ENCODE data around the gene HOXA1. TPM values are rescaled to one million over a fixed set of nuclear protein-coding genes. Genes with fewer than 3 reads are reported as not detected.

Gene HOXA1
- total RNA-seq, 1 experiment from 2014 or later, result 0.24 TPM

DNA sequence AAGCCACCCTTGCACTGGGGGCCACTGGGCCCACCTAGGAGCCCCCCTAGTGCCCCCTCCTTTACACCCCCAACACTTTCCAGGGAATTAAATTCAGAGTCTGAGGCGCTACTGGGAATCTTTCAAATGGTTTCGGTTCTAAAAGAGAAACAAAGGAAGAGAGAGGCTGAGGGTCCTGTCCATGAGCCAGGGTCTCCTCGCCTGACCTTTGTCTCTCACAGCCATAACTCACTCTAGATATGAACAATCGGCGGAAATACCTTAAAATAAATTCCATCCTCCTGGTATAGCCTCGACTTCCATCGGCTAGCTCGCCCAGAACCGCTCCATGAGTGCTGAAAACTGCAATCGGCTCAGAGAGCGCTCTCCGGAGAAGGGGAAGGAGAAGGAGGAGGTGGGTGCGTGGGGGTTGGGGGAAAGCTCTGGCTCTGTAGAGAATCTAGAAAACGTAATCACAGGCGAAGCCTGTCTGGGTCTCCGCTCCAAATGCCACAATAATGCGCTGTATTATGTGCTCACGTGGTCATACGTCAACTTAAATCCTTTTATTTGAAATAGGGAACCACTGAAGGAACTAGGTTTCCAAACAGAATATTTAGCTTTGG lies 22.2 kb upstream of the HOXA1 start:
- no peak for DNase-seq
- TF ChIP-seq, protein P1, sequence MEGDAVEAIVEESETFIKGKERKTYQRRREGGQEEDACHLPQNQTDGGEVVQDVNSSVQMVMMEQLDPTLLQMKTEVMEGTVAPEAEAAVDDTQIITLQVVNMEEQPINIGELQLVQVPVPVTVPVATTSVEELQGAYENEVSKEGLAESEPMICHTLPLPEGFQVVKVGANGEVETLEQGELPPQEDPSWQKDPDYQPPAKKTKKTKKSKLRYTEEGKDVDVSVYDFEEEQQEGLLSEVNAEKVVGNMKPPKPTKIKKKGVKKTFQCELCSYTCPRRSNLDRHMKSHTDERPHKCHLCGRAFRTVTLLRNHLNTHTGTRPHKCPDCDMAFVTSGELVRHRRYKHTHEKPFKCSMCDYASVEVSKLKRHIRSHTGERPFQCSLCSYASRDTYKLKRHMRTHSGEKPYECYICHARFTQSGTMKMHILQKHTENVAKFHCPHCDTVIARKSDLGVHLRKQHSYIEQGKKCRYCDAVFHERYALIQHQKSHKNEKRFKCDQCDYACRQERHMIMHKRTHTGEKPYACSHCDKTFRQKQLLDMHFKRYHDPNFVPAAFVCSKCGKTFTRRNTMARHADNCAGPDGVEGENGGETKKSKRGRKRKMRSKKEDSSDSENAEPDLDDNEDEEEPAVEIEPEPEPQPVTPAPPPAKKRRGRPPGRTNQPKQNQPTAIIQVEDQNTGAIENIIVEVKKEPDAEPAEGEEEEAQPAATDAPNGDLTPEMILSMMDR (IDR thresholded peaks at IDR 0.05; ENCODE audit: unreplicated experiment), result no peak
- H3K36me3 Mint-ChIP-seq (ENCODE audit: insufficient read depth, unreplicated experiment), result peaks cover 65% of the 10 kb centered on the region
- H3K27ac Mint-ChIP-seq (ENCODE audit: unreplicated experiment), result no peak overlapping the region
- H3K27me3 Mint-ChIP-seq (ENCODE audit: unreplicated experiment), result no peaks in the 10 kb centered on the region
- BruUV-seq (replicated peaks), result no TSS peak
- no peak overlapping the region for H3K4me3 Mint-ChIP-seq (ENCODE audit: low read depth, unreplicated experiment)
- peaks cover 58% of the 10 kb centered on the region for H3K4me1 Mint-ChIP-seq (ENCODE audit: low read depth, unreplicated experiment)
- intact Hi-C loops (cut with micrococcal nuclease; ENCODE audit: unreplicated experiment), result no loop called here
- CTCF ChIA-PET, result interaction anchor here (0.6 to 2.0 kb wide), 2 partner anchors 19 to 151 kb away, joined by 8 to 9 read pairs; no protein-coding TSS in a partner anchor
- H3K9me3 Mint-ChIP-seq (ENCODE audit: low read depth, unreplicated experiment), result no peaks in the 10 kb centered on the region

DNA sequence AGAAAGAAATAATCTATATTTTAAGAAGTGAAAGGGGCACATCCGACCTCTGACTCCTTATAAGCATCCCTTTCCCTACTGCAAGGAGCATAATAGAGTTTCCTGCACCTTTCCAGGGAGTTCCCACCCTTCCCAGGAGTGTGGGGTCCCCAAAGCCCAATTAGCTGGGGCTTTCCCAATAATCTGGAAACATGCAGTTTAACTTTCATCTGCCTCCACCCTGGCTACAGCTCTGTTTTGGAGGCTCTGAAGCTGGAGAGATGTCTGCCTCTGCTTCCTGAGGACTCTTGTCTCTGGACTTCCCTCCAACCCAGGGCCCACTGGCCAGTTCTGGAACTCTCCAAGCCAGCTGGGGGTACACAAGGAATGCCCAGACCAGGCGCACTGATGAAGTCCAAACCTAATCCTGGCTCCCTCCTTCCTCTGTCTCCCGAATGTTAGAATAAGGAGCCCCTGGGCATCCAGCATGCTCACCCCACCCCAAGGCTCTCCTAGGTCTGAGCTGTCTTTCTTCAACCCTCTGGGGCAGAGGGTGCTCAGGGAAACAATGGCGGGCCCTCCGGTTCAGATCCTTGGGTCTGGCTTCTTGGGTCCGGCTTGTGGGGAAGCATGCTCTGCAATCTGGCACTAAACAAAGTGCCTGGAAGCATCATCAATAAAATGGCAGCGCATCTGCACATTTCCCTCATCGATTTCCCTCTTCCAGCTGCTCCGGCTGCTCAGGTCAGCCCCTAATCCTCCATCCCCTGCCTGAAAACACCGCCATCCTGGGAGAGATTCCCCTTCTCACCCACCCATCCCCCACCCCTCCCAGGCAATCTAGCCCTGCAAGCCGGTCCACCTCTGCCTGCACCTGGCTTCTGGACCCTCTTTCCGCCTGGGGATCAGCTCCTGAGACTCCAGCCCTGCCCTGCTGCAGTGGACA lies 21.4 kb upstream of the HOXA1 start:
- peaks cover 59% of the 10 kb centered on the region for H3K36me3 Mint-ChIP-seq (ENCODE audit: insufficient read depth, unreplicated experiment)
- H3K27me3 Mint-ChIP-seq (ENCODE audit: unreplicated experiment), result no peaks in the 10 kb centered on the region
- CTCF ChIA-PET, result interaction anchor here (0.6 to 2.0 kb wide), 2 partner anchors 18 to 740 kb away, joined by 3 to 9 read pairs; no protein-coding TSS in a partner anchor
- no peak overlapping the region for H3K4me3 Mint-ChIP-seq (ENCODE audit: low read depth, unreplicated experiment)
- H3K9me3 Mint-ChIP-seq (ENCODE audit: low read depth, unreplicated experiment), result no peaks in the 10 kb centered on the region
- peaks cover 60% of the 10 kb centered on the region for H3K4me1 Mint-ChIP-seq (ENCODE audit: low read depth, unreplicated experiment)
- TF ChIP-seq, protein P1 (IDR thresholded peaks at IDR 0.05; ENCODE audit: unreplicated experiment), result no peak
- no peak overlapping the region for H3K27ac Mint-ChIP-seq (ENCODE audit: unreplicated experiment)
- BruUV-seq (replicated peaks), result no TSS peak
- no peak for DNase-seq
- intact Hi-C loops (cut with micrococcal nuclease; ENCODE audit: unreplicated experiment), result no loop called here

DNA sequence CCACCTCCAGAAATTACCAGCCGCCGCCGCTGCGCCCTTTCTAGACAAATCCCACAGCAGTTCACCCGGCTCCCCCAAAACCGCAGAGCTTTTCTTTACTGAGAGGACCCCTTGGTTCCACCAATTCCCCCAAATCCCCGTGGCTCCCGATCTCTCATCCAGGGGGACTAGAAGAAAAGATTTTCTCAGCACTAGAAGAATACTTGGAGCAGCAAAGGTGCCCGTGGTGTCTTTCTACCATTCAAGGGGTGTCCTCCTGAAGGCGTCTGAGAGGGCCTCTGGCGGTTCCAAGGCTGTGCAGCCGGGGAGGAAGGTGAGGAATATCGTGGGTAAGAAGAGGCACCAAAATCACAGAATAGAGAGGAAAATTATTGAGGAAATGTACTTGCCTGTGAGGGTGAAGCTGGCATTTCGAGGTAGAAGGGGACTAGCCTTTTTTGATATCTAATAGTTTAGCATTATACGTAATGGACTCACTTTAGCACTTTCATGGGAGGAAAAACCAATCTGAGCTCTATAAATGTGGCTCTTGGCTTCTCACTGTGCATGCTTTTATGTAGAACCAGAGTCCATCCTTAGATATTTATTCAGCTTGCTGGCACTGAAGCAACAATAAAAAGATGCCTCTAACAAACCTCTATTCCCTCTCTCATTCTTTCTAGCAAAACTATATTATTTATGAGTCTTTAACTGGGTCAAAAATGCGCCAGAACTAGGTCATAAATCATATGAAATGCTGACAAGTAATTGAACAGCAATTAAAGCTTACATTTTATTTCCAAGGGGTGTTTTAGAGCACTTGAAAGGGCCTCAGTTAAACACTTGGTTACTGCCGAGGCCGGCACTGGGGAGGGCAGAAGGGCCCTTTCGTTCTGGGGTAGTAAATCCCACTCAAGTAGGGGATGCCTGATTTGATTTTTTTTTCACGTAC lies 20.5 kb upstream of the HOXA1 start:
- no peaks in the 10 kb centered on the region for H3K9me3 Mint-ChIP-seq (ENCODE audit: low read depth, unreplicated experiment)
- H3K36me3 Mint-ChIP-seq (ENCODE audit: insufficient read depth, unreplicated experiment), result peaks cover 56% of the 10 kb centered on the region
- peak overlapping the region; percentile 3 for H3K27ac Mint-ChIP-seq (ENCODE audit: unreplicated experiment)
- CTCF ChIA-PET, result interaction anchor here (0.6 to 2.0 kb wide), 2 partner anchors 17 to 739 kb away, joined by 3 to 9 read pairs; no protein-coding TSS in a partner anchor
- BruUV-seq (replicated peaks), result TSS peak; percentile 43
- TF ChIP-seq, protein P1 (IDR thresholded peaks at IDR 0.05; ENCODE audit: unreplicated experiment), result no peak
- no peak for DNase-seq
- intact Hi-C loops (cut with micrococcal nuclease; ENCODE audit: unreplicated experiment), result no loop called here
- H3K4me1 Mint-ChIP-seq (ENCODE audit: low read depth, unreplicated experiment), result peaks cover 64% of the 10 kb centered on the region
- H3K27me3 Mint-ChIP-seq (ENCODE audit: unreplicated experiment), result no peaks in the 10 kb centered on the region
- peak overlapping the region; percentile 78 for H3K4me3 Mint-ChIP-seq (ENCODE audit: low read depth, unreplicated experiment)

Data from Calu3 (cell line).